IMR-90 (cell line): ENCODE results near the gene SH3TC1. TPM values are rescaled to one million over a fixed set of nuclear protein-coding genes. Genes with fewer than 3 reads are reported as not detected.

Source experiments
- ATAC-seq: fragments of 200-7000 bp; cut with Tn5 transposase; 2 replicates; pipeline ENCODE4 v1.9.1; 2020; ENCODE audit warnings: low read depth, mild to moderate bottlenecking, moderate library complexity
- BruUV-seq: library from RNA; stranded (reverse); fragments of 400-500 nt; replicated peaks from 2 replicates; lab custom pipeline; 2021; lab: Mats Ljungman, UMichigan
- CTCF ChIA-PET: fragments of 300-600 bp; formaldehyde crosslinking; extraction: SDS; loops from one replicate; lab custom pipeline; 2021; ENCODE audit warnings: antibody characterized with exemption; lab: Yijun Ruan, JAX
- POLR2A ChIA-PET: fragments of 300-600 bp; sonication (Branson Sonifier 250); formaldehyde crosslinking; loops from one replicate; lab custom pipeline; 2022; ENCODE audit warnings: antibody characterized with exemption; ENCODE audit not compliant: unreplicated experiment; lab: Charles Lee
- DNase-seq: peaks from one replicate; pipeline ENCODE4 v3.0.0; 2013
- H2AFZ ChIP-seq: replicated peaks from 2 replicates; pipeline ENCODE3; 2013; ENCODE audit warnings: low read length, mild to moderate bottlenecking; ENCODE audit not compliant: poor library complexity
- H2AK5ac ChIP-seq: 2 replicates; pipeline ENCODE4 v1.6.1; 2013; ENCODE audit warnings: low read depth, low read length, inconsistent platforms
- H2AK9ac ChIP-seq: replicated peaks from 2 replicates; pipeline ENCODE3; 2013; ENCODE audit warnings: mild to moderate bottlenecking, low read depth, low read length, moderate library complexity; ENCODE audit not compliant: poor library complexity
- H2BK120ac ChIP-seq: 2 replicates; pipeline ENCODE4 v1.6.1; 2013; ENCODE audit warnings: low read depth, low read length, inconsistent platforms
- H2BK15ac ChIP-seq: 3 replicates; pipeline ENCODE4 v1.6.1; 2013; ENCODE audit warnings: low read depth, low read length, inconsistent platforms
- H2BK20ac ChIP-seq: 2 replicates; pipeline ENCODE4 v1.6.1; 2013; ENCODE audit warnings: low read depth, mild to moderate bottlenecking, inconsistent platforms, low read length, moderate library complexity
- H2BK5ac ChIP-seq: 2 replicates; pipeline ENCODE4 v1.6.1; 2013; ENCODE audit warnings: mild to moderate bottlenecking, low read depth, low read length, inconsistent platforms; ENCODE audit not compliant: poor library complexity, severe bottlenecking
- H3K14ac ChIP-seq: replicated peaks from 2 replicates; pipeline ENCODE4 v1.6.1; 2013; ENCODE audit warnings: low read depth, low read length, inconsistent platforms
- H3K18ac ChIP-seq: 2 replicates; pipeline ENCODE4 v1.6.1; 2013; ENCODE audit warnings: low read depth, low read length, control low read depth
- H3K23ac ChIP-seq: 2 replicates; pipeline ENCODE4 v1.6.1; 2013; ENCODE audit warnings: low read depth, low read length, inconsistent platforms
- H3K27ac ChIP-seq: 2 replicates; pipeline ENCODE4 v1.5.1; 2013; ENCODE audit warnings: mild to moderate bottlenecking, control low read depth, low read length; ENCODE audit not compliant: insufficient read depth
- H3K27me3 ChIP-seq: 2 replicates; pipeline ENCODE4 v1.6.1; 2013; ENCODE audit warnings: low read length; ENCODE audit not compliant: control insufficient read depth, insufficient read depth
- H3K36me3 ChIP-seq: 2 replicates; pipeline ENCODE4 v1.6.1; 2013; ENCODE audit warnings: low read length, mixed read lengths; ENCODE audit not compliant: control insufficient read depth, insufficient read depth
- H3K4ac ChIP-seq: 2 replicates; pipeline ENCODE4 v1.6.1; 2013; ENCODE audit warnings: low read depth, low read length, inconsistent platforms
- H3K4me1 ChIP-seq: 2 replicates; pipeline ENCODE4 v1.6.1; 2013; ENCODE audit warnings: low read length, mixed read lengths; ENCODE audit not compliant: control insufficient read depth, insufficient read depth
- H3K4me2 ChIP-seq: 2 replicates; pipeline ENCODE4 v1.6.1; 2013; ENCODE audit warnings: low read depth, mild to moderate bottlenecking, control low read depth, low read length, moderate library complexity
- H3K4me3 ChIP-seq: 2 replicates; pipeline ENCODE4 v1.5.1; 2013; ENCODE audit warnings: low read depth, mild to moderate bottlenecking, control low read depth, low read length, moderate library complexity; ENCODE audit not compliant: insufficient read depth
- H3K56ac ChIP-seq: 2 replicates; pipeline ENCODE4 v1.6.1; 2013; ENCODE audit warnings: low read length, inconsistent platforms; ENCODE audit not compliant: insufficient read depth; ENCODE audit errors: extremely low read depth
- H3K79me1 ChIP-seq, 2 experiments: 2 replicates each; pipeline ENCODE4 v1.6.1; 2013; ENCODE audit warnings: low read length in 2 of 2, inconsistent platforms in 1 of 2, low read depth in 1 of 2
- H3K9ac ChIP-seq: 2 replicates; pipeline ENCODE4 v1.6.1; 2013; ENCODE audit warnings: low read depth, low read length, control low read depth
- H3K9me1 ChIP-seq: 2 replicates; pipeline ENCODE4 v1.6.1; 2013; ENCODE audit warnings: low read length, inconsistent platforms; ENCODE audit not compliant: insufficient read depth
- H3K9me3 ChIP-seq: 2 replicates; pipeline ENCODE4 v1.6.1; 2013; ENCODE audit warnings: low read length; ENCODE audit not compliant: control insufficient read depth, insufficient read depth
- H4K20me1 ChIP-seq: 2 replicates; pipeline ENCODE4 v1.6.1; 2013; ENCODE audit warnings: low read length, inconsistent platforms; ENCODE audit not compliant: insufficient read depth
- H4K5ac ChIP-seq: 2 replicates; pipeline ENCODE4 v1.6.1; 2013; ENCODE audit warnings: mild to moderate bottlenecking, low read depth, low read length, control low read depth
- H4K8ac ChIP-seq, 2 experiments: 2 replicates each; pipeline ENCODE4 v1.6.1; 2013; ENCODE audit warnings: low read depth in 2 of 2, low read length in 2 of 2, control low read depth in 1 of 2, inconsistent platforms in 1 of 2
- H4K91ac ChIP-seq: 2 replicates; pipeline ENCODE4 v1.6.1; 2013; ENCODE audit warnings: low read depth, low read length, inconsistent platforms; ENCODE audit not compliant: insufficient read depth
- CEBPB ChIP-seq: IDR thresholded peaks from 2 replicates; pipeline ENCODE4 v1.6.1; 2012; ENCODE audit warnings: low read depth, low read length, improper control_type of control experiment
- FOS ChIP-seq: fragments of 150-350 bp; IDR thresholded peaks from 2 replicates; pipeline ENCODE4 v1.6.1; 2016; ENCODE audit warnings: low read depth, low read length
- MAFK ChIP-seq: IDR thresholded peaks from 2 replicates; pipeline ENCODE4 v1.6.1; 2012; ENCODE audit warnings: low read depth, low read length, improper control_type of control experiment
- NFE2L2 ChIP-seq: fragments of 150-350 bp; IDR thresholded peaks from 2 replicates; pipeline ENCODE4 v1.6.1; 2016; ENCODE audit warnings: low read depth, mild to moderate bottlenecking, low read length
- WGBS, 2 experiments: methylation state at CpG; one replicate each; pipeline versions ENCODE4 v1.1.5 to v1.1.7; 2013; ENCODE audit warnings: missing lambda C conversion rate in 2 of 2; ENCODE audit not compliant: insufficient read length in 1 of 2; ENCODE audit errors: extremely low coverage in 2 of 2; 5-methylcytosine and 5-hydroxymethylcytosine counted together
- dilution Hi-C: fragments of 300-500 bp; cut with HindIII; formaldehyde crosslinking; loops from one replicate; pipeline ENCODE4 v1.14.3; 2018; ENCODE audit warnings: low sequenced_read_pairs; ENCODE audit not compliant: unreplicated experiment
- in situ Hi-C: fragments of 300-500 bp; cut with MboI; formaldehyde crosslinking; loops from 3 replicates; pipeline ENCODE4 v1.14.3; 2019; ENCODE audit warnings: low sequenced_read_pairs, inconsistent platforms, mixed read lengths
- intact Hi-C: fragments of 100-400 bp; cut with micrococcal nuclease; formaldehyde crosslinking; loops from 2 replicates; pipeline ENCODE4 v1.10.0; 2022
- polyA plus RNA-seq, 3 experiments: library from polyadenylated mRNA; depleted of rRNA; stranded (reverse); fragments of >200 nt; gene quantifications; 2 replicates each; pipeline ENCODE4 v1.2.3, GENCODE V29; 2012; ENCODE audit warnings: low replicate concordance in 1 of 3
- total RNA-seq: library from RNA; depleted of rRNA; stranded (reverse); fragments of >200 nt; gene quantifications from 2 replicates; pipeline ENCODE4 v1.2.3, GENCODE V29; 2012
- TF ChIP-seq, protein P1 (sequence below): conservative IDR thresholded peaks from 2 replicates; pipeline ENCODE4 v1.5.1; 2012; ENCODE audit warnings: mild to moderate bottlenecking, low read depth, low read length, improper control_type of control experiment
- TF ChIP-seq, protein P2 (sequence below): fragments of 150-350 bp; IDR thresholded peaks from 2 replicates; pipeline ENCODE4 v1.6.1; 2016; ENCODE audit warnings: low read depth, mild to moderate bottlenecking, low read length, moderate library complexity, borderline replicate concordance

SH3TC1 gene
- total and polyA plus RNA-seq, 2 of the 4 experiments (the other 2 are of a cell fraction), result 1.6 to 2.2 TPM

DNA sequence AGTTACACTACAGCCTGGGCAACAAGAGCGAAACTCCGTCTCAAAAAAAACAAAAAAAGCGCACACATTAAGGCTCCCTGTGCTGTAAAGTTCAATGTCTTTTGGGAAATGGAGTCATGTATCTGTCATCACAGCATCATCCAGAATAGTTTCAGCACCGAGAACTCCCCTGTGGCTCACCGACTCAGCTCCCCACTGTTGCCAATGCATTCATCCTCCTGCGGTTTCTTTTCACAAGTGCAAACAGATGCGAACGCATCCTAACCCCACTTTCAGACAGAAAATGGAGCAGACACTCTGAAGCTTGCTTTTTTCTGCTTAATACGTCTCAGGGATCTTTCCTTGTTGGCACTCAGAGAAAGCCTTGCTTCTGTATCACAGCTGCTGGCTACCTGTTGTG is 13.8 kb upstream of the SH3TC1 start:
- Histone ChIP-seq H3K79me1 (no peaks in the 10 kb centered on the region), H2AK9ac (no peak overlapping the region), H3K14ac (no peak overlapping the region), H3K4me1 (peaks cover 14% of the 10 kb centered on the region), H3K36me3 (no peaks in the 10 kb centered on the region), H2BK5ac (no peak overlapping the region), H3K4ac (no peak overlapping the region), H3K9me1 (peaks cover 16% of the 10 kb centered on the region), H4K20me1 (no peaks in the 10 kb centered on the region), H3K9ac (no peak overlapping the region), H3K27ac (no peak overlapping the region), H3K56ac (no peak overlapping the region), H2AFZ (no peak overlapping the region), H2BK15ac (no peak overlapping the region), H3K4me2 (no peak overlapping the region), H2AK5ac (no peak overlapping the region), H3K4me3 (no peak overlapping the region), H3K9me3 (no peaks in the 10 kb centered on the region), H3K27me3 (no peaks in the 10 kb centered on the region; the same call in 1 of the 2 replicates), H2BK120ac (no peak overlapping the region; the same call in 1 of the 2 replicates), H4K8ac (no peak overlapping the region), H4K5ac (no peak overlapping the region), H3K23ac (no peak overlapping the region), H3K18ac (no peak overlapping the region), H2BK20ac (no peak overlapping the region), H4K91ac (no peak overlapping the region)
- TF ChIP-seq CEBPB (no peak), FOS (no peak), NFE2L2 (no peak), MAFK (no peak)
- TF ChIP-seq, protein P1, sequence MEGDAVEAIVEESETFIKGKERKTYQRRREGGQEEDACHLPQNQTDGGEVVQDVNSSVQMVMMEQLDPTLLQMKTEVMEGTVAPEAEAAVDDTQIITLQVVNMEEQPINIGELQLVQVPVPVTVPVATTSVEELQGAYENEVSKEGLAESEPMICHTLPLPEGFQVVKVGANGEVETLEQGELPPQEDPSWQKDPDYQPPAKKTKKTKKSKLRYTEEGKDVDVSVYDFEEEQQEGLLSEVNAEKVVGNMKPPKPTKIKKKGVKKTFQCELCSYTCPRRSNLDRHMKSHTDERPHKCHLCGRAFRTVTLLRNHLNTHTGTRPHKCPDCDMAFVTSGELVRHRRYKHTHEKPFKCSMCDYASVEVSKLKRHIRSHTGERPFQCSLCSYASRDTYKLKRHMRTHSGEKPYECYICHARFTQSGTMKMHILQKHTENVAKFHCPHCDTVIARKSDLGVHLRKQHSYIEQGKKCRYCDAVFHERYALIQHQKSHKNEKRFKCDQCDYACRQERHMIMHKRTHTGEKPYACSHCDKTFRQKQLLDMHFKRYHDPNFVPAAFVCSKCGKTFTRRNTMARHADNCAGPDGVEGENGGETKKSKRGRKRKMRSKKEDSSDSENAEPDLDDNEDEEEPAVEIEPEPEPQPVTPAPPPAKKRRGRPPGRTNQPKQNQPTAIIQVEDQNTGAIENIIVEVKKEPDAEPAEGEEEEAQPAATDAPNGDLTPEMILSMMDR, result no peak
- TF ChIP-seq, protein P2, sequence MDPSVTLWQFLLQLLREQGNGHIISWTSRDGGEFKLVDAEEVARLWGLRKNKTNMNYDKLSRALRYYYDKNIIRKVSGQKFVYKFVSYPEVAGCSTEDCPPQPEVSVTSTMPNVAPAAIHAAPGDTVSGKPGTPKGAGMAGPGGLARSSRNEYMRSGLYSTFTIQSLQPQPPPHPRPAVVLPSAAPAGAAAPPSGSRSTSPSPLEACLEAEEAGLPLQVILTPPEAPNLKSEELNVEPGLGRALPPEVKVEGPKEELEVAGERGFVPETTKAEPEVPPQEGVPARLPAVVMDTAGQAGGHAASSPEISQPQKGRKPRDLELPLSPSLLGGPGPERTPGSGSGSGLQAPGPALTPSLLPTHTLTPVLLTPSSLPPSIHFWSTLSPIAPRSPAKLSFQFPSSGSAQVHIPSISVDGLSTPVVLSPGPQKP, result no peak
- dilution Hi-C loops (no loop called here), in situ Hi-C loops (no loop called here), intact Hi-C loops (no loop called here)
- no TSS peak for BruUV-seq
- ChIA-PET CTCF (no interaction called here), POLR2A (no interaction called here)
- ATAC-seq, result peak; percentile 43
- WGBS, 2 experiments, result 45% methylated on average over 4 of the region's 9 CpGs; no CpG with 5 or more reads in 1 of the 2 experiments
- DNase-seq, result peak; percentile 84
